ENCODE results near the gene CARHSP1. TPM values are rescaled to one million over a fixed set of nuclear protein-coding genes. Genes with fewer than 3 reads are reported as not detected.
"Not testable (repeated sequence)": the region's sequence is repeated elsewhere in the genome, so short reads cannot be mapped to it uniquely, and the experiment has no call there.

Gene CARHSP1
- total RNA-seq = 10 to 100 TPM; 71.4 to 73.1 TPM

DNA sequence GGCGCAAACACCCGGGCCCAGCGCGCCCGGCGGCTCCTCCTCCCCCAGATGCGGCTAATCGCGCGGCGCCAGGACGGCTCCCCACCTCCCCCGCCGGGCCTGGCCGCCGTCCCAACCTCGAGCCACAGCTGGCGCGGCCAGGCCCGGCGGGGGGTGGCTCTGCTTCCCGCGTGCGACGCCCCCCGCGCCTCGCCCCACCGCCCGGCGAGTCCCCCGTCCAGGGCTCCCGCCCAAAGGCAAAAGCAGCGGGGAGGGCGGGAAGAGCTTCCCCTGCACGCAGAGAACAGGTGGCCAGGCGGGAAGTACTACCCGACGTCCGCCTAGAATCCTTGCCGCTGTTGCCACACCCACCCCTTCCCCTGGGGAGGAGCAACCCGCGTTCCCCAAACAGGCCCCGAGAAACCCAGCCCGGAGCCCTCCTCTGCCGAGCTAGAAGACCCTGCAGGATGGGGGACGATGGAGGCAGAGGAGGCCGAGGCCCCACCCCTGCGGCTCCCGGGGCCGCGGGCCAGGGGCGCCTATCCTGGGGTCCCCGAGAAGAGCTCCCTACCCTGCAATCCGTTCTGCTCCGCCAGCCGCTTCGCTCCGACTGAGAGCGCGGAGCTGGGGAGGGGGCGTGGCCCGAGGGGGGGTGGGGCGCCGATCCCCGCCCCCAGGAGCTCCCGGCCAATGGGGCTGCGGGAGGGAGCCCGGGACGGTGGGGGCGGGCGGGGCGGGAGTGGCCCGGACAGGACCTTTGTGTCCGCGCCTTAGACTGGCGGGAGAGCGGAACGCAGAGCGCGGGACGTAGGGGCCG lies at the start of gene CARHSP1:
Gene CARHSP1 (minus strand): TSS at position 591 of the 796 bp plus-strand sequence. CDS start 9,678 bp downstream, outside the sequence.
- Mint-ChIP-seq H3K36me3 (ENCODE audit: insufficient read depth in 2 of 2) (peaks cover 4 to 5% of the 10 kb centered on the region in 2 donors), H3K27ac (peak within 1 kb of the TSS; percentile 96), H3K9me3 (no peaks in the 10 kb centered on the region), H3K4me1 (ENCODE audit: low read depth) (peaks cover 58% of the 10 kb centered on the region), H3K27me3 (ENCODE audit: low read depth) (no peaks in the 10 kb centered on the region), H3K4me3 (peak within 1 kb of the TSS; percentile 95 to 100)
- ATAC-seq (replicated peaks in 1 of 2) (peak; percentile 77 to 79), DNase-seq (peak; percentile 83 to 91)

GRCh38 chr16:8917336-8917735 lies 48.5 kb upstream of the CARHSP1 start:
- H3K27ac Mint-ChIP-seq = peak overlapping the region; percentile 15
- not testable (repeated sequence) for ATAC-seq (replicated peaks in 1 of 2); H3K9me3 Mint-ChIP-seq; H3K27me3 Mint-ChIP-seq (ENCODE audit: low read depth); DNase-seq; H3K4me3 Mint-ChIP-seq
- H3K36me3 Mint-ChIP-seq (ENCODE audit: insufficient read depth in 2 of 2) = peaks cover 13 to 34% of the 10 kb centered on the region in 2 donors
- H3K4me1 Mint-ChIP-seq (ENCODE audit: low read depth) = peaks cover 48% of the 10 kb centered on the region

DNA sequence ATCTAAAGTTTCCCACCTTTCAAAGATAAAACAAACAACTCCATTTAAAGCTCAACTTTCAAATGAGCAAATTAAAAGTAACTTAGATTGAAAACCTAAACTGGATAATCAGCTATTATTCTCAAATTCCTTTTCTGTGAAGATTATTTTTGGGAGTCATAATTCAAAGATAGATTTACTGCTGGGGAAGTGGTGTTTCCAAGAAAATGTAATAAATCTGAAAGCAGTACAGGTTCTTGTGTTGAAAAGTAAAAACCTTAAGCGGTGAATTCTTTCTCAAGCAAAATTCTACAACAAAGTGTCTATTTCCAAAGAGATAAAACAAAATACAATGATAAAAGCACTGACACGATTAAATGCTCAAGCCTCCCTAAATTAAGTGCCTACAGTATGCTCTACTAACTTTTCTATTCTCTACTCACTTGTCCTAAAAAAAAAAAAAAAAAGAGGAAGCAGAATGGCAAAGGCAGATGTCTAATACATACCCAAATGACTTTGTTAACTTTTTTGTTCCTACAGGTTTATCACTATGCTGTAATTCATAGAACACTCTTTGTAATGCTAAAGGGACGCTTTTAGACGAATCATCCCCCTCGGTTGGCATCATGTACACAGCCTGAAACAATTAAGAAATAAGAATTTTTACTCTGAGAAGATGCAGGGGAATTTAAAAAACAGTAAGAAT lies 47.9 kb upstream of the CARHSP1 start:
- Mint-ChIP-seq H3K27ac (peak overlapping the region; percentile 89), H3K36me3 (ENCODE audit: insufficient read depth in 2 of 2) (peaks cover 13 to 33% of the 10 kb centered on the region in 2 donors), H3K9me3 (no peaks in the 10 kb centered on the region), H3K4me1 (ENCODE audit: low read depth) (peaks cover 46% of the 10 kb centered on the region), H3K27me3 (ENCODE audit: low read depth) (no peaks in the 10 kb centered on the region), H3K4me3 (no peak overlapping the region)
- DNase-seq (no peak), ATAC-seq (replicated peaks in 1 of 2) (no peak)

DNA sequence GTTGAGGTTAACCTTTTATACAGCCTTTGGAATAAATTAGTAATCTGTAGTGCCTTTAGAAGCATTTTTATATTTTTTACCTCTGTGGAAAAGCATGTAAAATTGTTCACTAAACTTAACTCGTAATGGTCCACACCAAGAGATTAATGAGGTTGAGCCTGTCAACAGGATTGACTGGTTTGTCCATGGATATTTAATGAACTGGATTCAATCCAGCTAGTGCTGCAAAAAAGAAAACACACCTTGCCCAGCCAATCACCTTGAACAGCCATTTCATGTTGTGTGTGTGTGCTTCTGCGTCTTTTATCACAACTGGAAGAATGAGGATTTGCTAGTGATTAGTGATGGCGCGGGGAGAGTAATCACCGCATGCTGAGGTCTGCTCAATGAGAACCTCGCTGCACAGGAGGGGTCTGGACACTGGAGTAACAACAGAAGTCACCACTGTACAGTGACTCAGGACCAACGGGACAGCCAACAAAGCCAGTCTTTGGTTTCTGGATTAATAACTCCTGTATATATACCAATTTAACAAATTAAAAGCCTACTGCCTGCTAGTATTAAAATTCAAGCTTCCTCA lies 47.0 kb upstream of the CARHSP1 start:
- peaks cover 15 to 41% of the 10 kb centered on the region in 2 donors for H3K36me3 Mint-ChIP-seq (ENCODE audit: insufficient read depth in 2 of 2)
- no peaks in the 10 kb centered on the region for H3K27me3 Mint-ChIP-seq (ENCODE audit: low read depth)
- peaks cover 46% of the 10 kb centered on the region for H3K4me1 Mint-ChIP-seq (ENCODE audit: low read depth)
- DNase-seq (no peak), ATAC-seq (replicated peaks in 1 of 2) (no peak)
- no peaks in the 10 kb centered on the region for H3K9me3 Mint-ChIP-seq
- H3K4me3 Mint-ChIP-seq = no peak overlapping the region
- H3K27ac Mint-ChIP-seq = no peak overlapping the region

GRCh38 chr16:8914098-8914497 lies 45.3 kb upstream of the CARHSP1 start:
- Mint-ChIP-seq H3K4me1 (ENCODE audit: low read depth) (peaks cover 34% of the 10 kb centered on the region), H3K9me3 (no peaks in the 10 kb centered on the region), H3K4me3 (no peak overlapping the region), H3K27ac (peak overlapping the region; percentile 50), H3K36me3 (ENCODE audit: insufficient read depth in 2 of 2) (peaks cover 11 to 39% of the 10 kb centered on the region in 2 donors), H3K27me3 (ENCODE audit: low read depth) (no peaks in the 10 kb centered on the region)
- DNase-seq (no peak), ATAC-seq (replicated peaks in 1 of 2) (no peak)

DNA sequence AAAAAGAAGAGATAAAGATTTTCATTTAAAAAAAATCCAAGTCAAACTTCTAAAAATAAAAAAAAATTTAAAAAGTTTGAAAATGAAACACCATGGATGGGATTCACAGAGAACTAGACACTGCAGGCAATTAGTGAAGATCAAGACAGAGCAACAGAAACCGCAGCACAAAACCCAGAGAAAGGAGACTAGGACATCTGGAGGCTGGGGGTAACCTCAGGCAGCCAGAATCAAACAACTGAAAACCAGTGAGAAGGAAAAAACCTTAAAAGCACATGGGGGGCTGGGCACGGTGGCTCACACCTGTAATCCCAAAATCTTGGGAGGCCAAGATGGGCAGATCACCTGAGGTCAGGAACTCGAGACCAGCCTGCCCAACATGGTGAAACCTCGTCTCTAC lies 44.0 kb upstream of the CARHSP1 start:
- H3K27me3 Mint-ChIP-seq (ENCODE audit: low read depth) = no peaks in the 10 kb centered on the region
- H3K4me1 Mint-ChIP-seq (ENCODE audit: low read depth) = peaks cover 28% of the 10 kb centered on the region
- H3K27ac Mint-ChIP-seq = no peak overlapping the region
- peaks cover 8 to 31% of the 10 kb centered on the region in 2 donors for H3K36me3 Mint-ChIP-seq (ENCODE audit: insufficient read depth in 2 of 2)
- H3K9me3 Mint-ChIP-seq = no peaks in the 10 kb centered on the region
- ATAC-seq (replicated peaks in 1 of 2) = no peak
- no peak overlapping the region for H3K4me3 Mint-ChIP-seq
- no peak for DNase-seq

DNA sequence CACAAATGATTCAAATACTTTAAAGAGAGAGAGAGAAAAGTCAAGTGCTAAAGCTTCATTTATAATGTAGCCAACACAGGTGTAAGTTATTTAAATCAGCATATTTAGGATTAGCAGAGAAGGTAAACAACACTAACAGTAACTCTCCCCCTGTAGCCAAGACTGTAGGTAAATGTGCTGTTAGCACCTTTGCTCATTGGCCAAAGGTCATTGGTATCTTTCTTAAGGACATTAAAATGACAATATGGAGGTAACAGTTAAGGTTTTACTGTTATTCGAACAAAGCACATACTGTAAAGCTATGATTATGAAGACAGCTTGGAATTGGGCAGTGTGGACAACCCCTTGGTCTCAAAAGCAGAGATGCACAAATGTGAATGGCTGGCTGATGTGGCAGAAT lies 42.0 kb upstream of the CARHSP1 start:
- no peaks in the 10 kb centered on the region for H3K9me3 Mint-ChIP-seq
- H3K36me3 Mint-ChIP-seq (ENCODE audit: insufficient read depth in 2 of 2) = peaks cover 8 to 33% of the 10 kb centered on the region in 2 donors
- H3K27ac Mint-ChIP-seq = peak overlapping the region; percentile 93
- H3K4me3 Mint-ChIP-seq = no peak overlapping the region
- no peak for ATAC-seq (replicated peaks in 1 of 2)
- no peak for DNase-seq
- peaks cover 32% of the 10 kb centered on the region for H3K4me1 Mint-ChIP-seq (ENCODE audit: low read depth)
- H3K27me3 Mint-ChIP-seq (ENCODE audit: low read depth) = no peaks in the 10 kb centered on the region

DNA sequence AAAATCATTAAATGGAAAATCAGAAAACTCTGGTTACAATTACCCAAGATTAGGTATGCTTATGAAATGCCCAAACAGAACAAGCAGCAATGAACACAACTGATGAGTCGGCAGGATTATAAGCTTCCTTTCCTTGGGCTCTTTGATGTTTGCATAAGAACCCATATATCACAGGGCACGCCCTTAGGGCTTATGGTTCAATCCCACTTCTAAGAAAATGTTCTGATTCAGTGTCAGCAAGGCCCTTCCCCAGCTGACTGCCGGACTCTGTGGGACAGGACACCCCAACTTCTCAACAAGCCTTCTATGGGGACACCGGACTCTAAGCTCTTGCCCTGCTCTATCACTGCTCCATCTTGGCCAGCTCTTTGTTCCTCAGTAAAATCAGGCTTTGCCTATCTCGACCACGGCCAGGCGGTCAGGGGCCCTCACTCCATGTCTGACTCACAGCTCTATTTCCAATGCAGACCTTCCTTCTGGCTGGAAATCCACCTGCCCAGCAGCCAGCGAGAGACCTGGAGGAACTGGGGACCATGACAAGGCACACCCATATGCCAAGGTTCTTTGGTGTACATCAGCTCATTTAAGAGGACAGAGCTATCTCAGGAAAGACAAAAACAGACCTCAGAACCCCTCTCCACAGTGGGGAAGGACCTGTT lies 40.1 kb upstream of the CARHSP1 start:
- Mint-ChIP-seq H3K27me3 (ENCODE audit: low read depth) (no peaks in the 10 kb centered on the region), H3K36me3 (ENCODE audit: insufficient read depth in 2 of 2) (peaks cover 10 to 35% of the 10 kb centered on the region in 2 donors), H3K4me3 (no peak overlapping the region), H3K27ac (peak overlapping the region; percentile 29), H3K9me3 (no peaks in the 10 kb centered on the region), H3K4me1 (ENCODE audit: low read depth) (peaks cover 32% of the 10 kb centered on the region)
- peak in 1 of 2 donors; percentile 13 for ATAC-seq (replicated peaks in 1 of 2)
- no peak for DNase-seq

DNA sequence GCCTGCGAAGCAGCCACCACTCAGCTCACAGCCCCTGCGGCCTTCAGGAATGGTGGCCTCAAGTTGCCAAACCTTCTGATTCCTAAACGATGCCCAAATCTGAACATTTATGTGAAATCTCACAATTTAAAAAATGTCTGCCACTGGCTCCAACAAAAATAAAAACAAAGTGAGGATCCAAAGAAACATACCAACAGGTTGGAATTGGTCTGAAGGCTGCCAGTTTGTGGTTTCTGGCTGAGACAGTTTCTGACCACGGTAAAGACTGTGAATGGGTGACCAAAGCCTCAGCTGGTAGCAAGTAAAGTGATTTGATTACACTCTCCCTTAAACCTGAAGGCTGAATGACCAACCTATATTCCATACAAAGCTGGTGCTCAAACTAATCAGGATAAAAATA lies 38.3 kb upstream of the CARHSP1 start:
- no peaks in the 10 kb centered on the region for H3K9me3 Mint-ChIP-seq
- peaks cover 7 to 28% of the 10 kb centered on the region in 2 donors for H3K36me3 Mint-ChIP-seq (ENCODE audit: insufficient read depth in 2 of 2)
- H3K4me1 Mint-ChIP-seq (ENCODE audit: low read depth) = peaks cover 21% of the 10 kb centered on the region
- no peak overlapping the region for H3K4me3 Mint-ChIP-seq
- H3K27me3 Mint-ChIP-seq (ENCODE audit: low read depth) = no peaks in the 10 kb centered on the region
- ATAC-seq (replicated peaks in 1 of 2) = no peak
- peak overlapping the region; percentile 57 for H3K27ac Mint-ChIP-seq
- no peak for DNase-seq

DNA sequence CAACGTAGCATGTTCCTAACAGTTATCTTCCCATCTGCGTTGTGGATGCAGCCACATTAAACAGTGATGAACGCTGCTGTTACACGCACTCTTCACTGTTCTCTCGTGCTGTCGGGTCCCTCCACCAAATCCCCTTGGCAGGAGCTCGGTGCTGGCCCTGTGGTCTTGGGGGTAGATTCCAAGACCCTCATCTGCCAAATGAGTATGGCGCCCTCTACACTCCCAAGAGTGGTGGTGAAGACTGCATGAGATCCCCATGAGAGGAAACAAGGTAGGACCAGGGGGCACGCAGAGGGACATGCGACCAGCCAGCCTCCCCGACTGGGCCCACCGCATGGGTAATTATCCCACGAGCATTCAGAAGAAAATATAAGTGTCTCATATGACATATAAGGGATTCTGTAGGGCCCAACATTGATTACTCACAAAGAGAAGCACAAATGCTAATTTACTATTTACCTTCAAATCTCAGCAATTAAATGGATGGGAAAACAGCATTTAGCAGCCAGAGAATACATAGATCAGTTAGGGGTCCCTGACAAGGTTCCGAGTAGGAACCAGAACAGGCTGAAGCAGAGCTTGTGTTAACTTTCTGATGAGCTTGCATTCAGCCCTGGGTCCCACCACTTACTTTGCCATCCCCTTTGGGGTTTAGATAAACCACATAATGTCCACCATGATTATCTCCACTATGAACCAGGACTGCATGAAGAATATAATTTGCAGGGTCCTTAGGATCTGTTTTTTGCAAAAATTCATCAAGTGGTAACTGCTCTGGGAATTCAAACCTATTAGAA lies 37.2 kb upstream of the CARHSP1 start:
- Mint-ChIP-seq H3K9me3 (no peaks in the 10 kb centered on the region), H3K27me3 (ENCODE audit: low read depth) (no peaks in the 10 kb centered on the region), H3K4me3 (no peak overlapping the region), H3K4me1 (ENCODE audit: low read depth) (peaks cover 12% of the 10 kb centered on the region), H3K27ac (peak overlapping the region; percentile 54), H3K36me3 (ENCODE audit: insufficient read depth in 2 of 2) (peaks cover 4 to 24% of the 10 kb centered on the region in 2 donors)
- ATAC-seq (replicated peaks in 1 of 2) (no peak), DNase-seq (no peak)

GRCh38 chr16:8905168-8905762 lies 36.5 kb upstream of the CARHSP1 start:
- no peak for DNase-seq
- Mint-ChIP-seq H3K27ac (no peak overlapping the region), H3K27me3 (ENCODE audit: low read depth) (no peaks in the 10 kb centered on the region), H3K4me3 (no peak overlapping the region), H3K36me3 (ENCODE audit: insufficient read depth in 2 of 2) (peaks cover 4 to 25% of the 10 kb centered on the region in 2 donors), H3K4me1 (ENCODE audit: low read depth) (peaks cover 5% of the 10 kb centered on the region), H3K9me3 (no peaks in the 10 kb centered on the region)
- peak; percentile 50 to 66 for ATAC-seq (replicated peaks in 1 of 2)

DNA sequence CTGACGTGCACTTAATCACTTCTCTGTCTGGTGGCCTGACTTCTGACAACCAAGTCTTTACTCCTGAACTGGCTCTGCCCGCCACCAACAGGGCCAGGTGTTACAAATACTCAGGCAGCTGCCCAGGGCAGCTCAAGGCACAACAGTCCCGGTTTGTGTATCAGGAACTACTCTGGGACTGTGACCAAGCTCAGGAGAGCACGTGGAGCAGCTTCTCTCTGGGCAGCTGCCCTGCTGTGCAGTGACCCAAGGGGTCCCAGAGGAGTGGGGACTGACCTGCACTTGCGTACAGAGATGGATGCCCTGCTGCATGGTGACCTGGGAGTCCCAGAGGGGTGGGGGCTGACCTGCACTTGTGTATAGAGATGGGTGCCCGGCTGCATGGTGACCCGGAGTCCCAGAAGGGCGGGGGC lies 35.2 kb upstream of the CARHSP1 start:
- H3K27ac Mint-ChIP-seq = no peak overlapping the region
- no peak overlapping the region for H3K4me3 Mint-ChIP-seq
- H3K9me3 Mint-ChIP-seq = no peaks in the 10 kb centered on the region
- H3K4me1 Mint-ChIP-seq (ENCODE audit: low read depth) = peaks cover 5% of the 10 kb centered on the region
- ATAC-seq (replicated peaks in 1 of 2) = no peak
- DNase-seq = no peak
- no peaks in the 10 kb centered on the region for H3K27me3 Mint-ChIP-seq (ENCODE audit: low read depth)
- H3K36me3 Mint-ChIP-seq (ENCODE audit: insufficient read depth in 2 of 2) = peaks cover 4 to 34% of the 10 kb centered on the region in 2 donors
